Calu3 (cell line): ENCODE measurements around the gene PINK1. TPM values are rescaled to one million over a fixed set of nuclear protein-coding genes. Genes with fewer than 3 reads are reported as not detected.

Experiments
- BruUV-seq: library from RNA; stranded (reverse); fragments of 400-500 nt; replicated peaks from 2 replicates; lab custom pipeline; 2021; lab: Mats Ljungman, UMichigan
- CTCF ChIA-PET: fragments of 300-600 bp; sonication (Branson Sonifier 250); formaldehyde crosslinking; loops from one replicate; lab custom pipeline; 2022; ENCODE audit warnings: antibody characterized with exemption; lab: Charles Lee
- DNase-seq: peaks from one replicate; pipeline ENCODE4 v3.0.0; 2022
- H3K27ac Mint-ChIP-seq: one replicate; pipeline ENCODE4 v1.8.0; 2022; ENCODE audit warnings: mixed read lengths; ENCODE audit not compliant: unreplicated experiment
- H3K27me3 Mint-ChIP-seq: one replicate; pipeline ENCODE4 v1.8.0; 2022; ENCODE audit warnings: mixed read lengths; ENCODE audit not compliant: unreplicated experiment
- H3K36me3 Mint-ChIP-seq: one replicate; pipeline ENCODE4 v1.8.0; 2022; ENCODE audit warnings: mild to moderate bottlenecking, moderate library complexity, mixed read lengths; ENCODE audit not compliant: insufficient read depth, unreplicated experiment
- H3K4me1 Mint-ChIP-seq: one replicate; pipeline ENCODE4 v1.8.0; 2022; ENCODE audit warnings: mild to moderate bottlenecking, low read depth, mixed read lengths; ENCODE audit not compliant: unreplicated experiment
- H3K4me3 Mint-ChIP-seq: one replicate; pipeline ENCODE4 v1.8.0; 2022; ENCODE audit warnings: mild to moderate bottlenecking, low read depth, moderate library complexity, mixed read lengths; ENCODE audit not compliant: unreplicated experiment
- H3K9me3 Mint-ChIP-seq: one replicate; pipeline ENCODE4 v1.8.0; 2022; ENCODE audit warnings: low read depth, mixed read lengths; ENCODE audit not compliant: unreplicated experiment
- intact Hi-C: fragments of 100-400 bp; cut with micrococcal nuclease; formaldehyde crosslinking; loops from one replicate; pipeline ENCODE4 v1.10.0; 2022; ENCODE audit not compliant: unreplicated experiment
- total RNA-seq: library from RNA; stranded (reverse); gene quantifications from 2 replicates; pipeline ENCODE4 v1.2.3, GENCODE V29; 2022
- TF ChIP-seq, protein P1 (sequence below): fragments of 200-600 bp; IDR thresholded peaks from one replicate; pipeline ENCODE4 v1.8.0; 2022; ENCODE audit warnings: antibody characterized with exemption; ENCODE audit not compliant: unreplicated experiment

PINK1 gene
- total RNA-seq, 1 experiment from 2014 or later, result 11.2 TPM

DNA sequence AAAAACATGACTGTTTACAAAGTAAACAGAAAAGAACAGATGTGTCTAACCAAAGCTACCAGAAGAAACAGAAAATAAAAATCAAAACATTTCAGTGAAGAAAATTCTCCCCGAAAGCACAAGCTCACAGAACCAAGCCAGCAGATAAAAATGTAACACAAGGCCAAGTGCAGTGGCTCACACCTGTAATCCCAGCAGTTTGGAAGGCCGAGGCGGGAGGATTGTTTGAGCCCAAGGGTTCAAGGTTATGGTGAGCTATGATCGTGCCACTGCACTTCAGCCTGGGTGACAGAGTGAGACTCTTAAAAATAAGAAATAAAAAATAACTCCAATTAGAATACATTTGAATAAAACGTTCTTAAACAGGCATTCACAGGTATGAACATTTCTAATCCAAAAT, 47.0 kb downstream of the PINK1 start:
- H3K4me3 Mint-ChIP-seq, result no peak overlapping the region
- peaks cover 58% of the 10 kb centered on the region for H3K27me3 Mint-ChIP-seq

DNA sequence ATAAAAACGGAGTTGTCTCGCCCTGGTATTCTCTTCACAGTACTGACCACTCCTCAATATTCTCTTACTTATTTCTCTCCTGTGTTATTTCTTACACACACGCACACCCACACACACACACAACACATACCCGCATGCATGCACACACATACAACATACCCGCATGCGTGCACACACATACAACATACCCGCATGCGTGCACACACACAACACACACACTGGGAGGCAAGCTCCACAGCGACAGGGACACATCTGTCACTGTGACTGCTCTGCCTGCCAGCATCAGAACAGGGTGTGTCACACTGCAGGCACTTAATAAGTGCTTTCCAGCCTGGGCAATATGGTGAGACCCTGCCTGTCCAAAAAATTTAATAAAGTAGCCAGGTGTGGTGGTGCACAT, 48.7 kb downstream of the PINK1 start:
- no TSS peak for BruUV-seq
- CTCF ChIA-PET, result no interaction called here
- TF ChIP-seq, protein P1, sequence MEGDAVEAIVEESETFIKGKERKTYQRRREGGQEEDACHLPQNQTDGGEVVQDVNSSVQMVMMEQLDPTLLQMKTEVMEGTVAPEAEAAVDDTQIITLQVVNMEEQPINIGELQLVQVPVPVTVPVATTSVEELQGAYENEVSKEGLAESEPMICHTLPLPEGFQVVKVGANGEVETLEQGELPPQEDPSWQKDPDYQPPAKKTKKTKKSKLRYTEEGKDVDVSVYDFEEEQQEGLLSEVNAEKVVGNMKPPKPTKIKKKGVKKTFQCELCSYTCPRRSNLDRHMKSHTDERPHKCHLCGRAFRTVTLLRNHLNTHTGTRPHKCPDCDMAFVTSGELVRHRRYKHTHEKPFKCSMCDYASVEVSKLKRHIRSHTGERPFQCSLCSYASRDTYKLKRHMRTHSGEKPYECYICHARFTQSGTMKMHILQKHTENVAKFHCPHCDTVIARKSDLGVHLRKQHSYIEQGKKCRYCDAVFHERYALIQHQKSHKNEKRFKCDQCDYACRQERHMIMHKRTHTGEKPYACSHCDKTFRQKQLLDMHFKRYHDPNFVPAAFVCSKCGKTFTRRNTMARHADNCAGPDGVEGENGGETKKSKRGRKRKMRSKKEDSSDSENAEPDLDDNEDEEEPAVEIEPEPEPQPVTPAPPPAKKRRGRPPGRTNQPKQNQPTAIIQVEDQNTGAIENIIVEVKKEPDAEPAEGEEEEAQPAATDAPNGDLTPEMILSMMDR, result no peak
- Mint-ChIP-seq H3K4me3 (no peak overlapping the region), H3K36me3 (no peaks in the 10 kb centered on the region), H3K27ac (no peak overlapping the region), H3K27me3 (peaks cover 75% of the 10 kb centered on the region), H3K4me1 (no peaks in the 10 kb centered on the region), H3K9me3 (no peaks in the 10 kb centered on the region)
- DNase-seq, result no peak
- intact Hi-C loops, result no loop called here

More for the DNA sequence above, 47.0 kb downstream of the PINK1 start:
- no peak for DNase-seq
- no TSS peak for BruUV-seq
- Mint-ChIP-seq H3K9me3 (no peaks in the 10 kb centered on the region), H3K4me1 (no peaks in the 10 kb centered on the region), H3K27ac (no peak overlapping the region), H3K36me3 (no peaks in the 10 kb centered on the region)
- CTCF ChIA-PET, result no interaction called here
- TF ChIP-seq, protein P1, result no peak
- intact Hi-C loops, result no loop called here

DNA sequence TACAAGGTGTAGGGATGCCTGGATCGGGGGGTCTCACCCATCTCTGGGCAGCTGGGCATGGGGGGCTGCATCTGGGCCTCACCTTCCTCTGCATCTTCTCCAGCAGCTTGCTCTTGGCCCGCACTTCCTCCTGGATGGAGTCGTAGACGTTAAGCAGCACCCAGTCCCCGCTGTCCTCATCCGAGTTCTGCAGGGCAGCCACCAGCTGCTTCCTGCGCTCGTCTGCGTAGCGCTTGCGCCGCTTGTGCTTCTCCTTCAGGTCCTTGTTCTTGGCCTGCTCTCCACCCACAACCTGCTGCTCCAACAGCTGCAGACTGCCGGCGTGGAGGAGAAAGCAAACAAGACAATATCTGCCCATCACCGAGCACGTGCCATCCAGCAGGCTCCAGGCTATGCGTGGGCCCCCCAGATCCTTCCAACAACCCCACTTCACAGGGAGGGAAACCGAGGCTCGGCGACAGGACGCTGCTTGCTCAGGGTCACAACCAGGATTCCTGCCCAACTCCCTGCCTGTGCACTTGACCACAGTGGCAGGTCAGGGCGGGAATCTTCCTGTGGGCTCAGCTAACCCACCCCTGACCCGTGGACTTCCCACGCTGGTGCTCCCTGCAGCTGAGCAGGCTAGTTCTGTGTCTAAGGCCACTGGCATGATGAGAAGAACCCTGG, 49.4 kb downstream of the PINK1 start:
- Mint-ChIP-seq H3K4me3 (no peak overlapping the region), H3K27ac (no peak overlapping the region), H3K4me1 (no peaks in the 10 kb centered on the region), H3K27me3 (peaks cover 72% of the 10 kb centered on the region), H3K9me3 (no peaks in the 10 kb centered on the region), H3K36me3 (no peaks in the 10 kb centered on the region)
- DNase-seq, result no peak
- TF ChIP-seq, protein P1, result no peak
- no TSS peak for BruUV-seq
- intact Hi-C loops, result no loop called here
- CTCF ChIA-PET, result no interaction called here

DNA sequence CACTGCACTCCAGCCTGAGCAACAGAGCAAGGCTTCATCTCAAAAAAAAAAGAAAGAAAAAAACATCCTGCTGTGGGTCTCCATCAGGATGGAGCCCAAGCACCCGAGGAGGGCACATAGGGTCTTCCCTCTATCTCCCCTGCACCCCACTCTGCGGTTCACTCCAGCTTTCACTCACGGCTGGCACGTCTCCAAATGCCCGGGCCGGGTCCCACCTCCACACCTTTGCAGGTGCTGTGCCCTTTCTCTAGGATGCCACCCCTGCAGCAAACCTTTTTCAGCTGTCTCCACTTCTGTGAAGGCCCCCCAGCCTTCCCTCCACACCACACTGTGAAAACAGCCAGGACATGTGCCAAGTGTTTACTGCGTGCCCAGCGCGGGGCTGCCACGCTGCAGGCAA, 50.4 kb downstream of the PINK1 start:
- H3K4me1 Mint-ChIP-seq, result no peaks in the 10 kb centered on the region
- intact Hi-C loops, result no loop called here
- CTCF ChIA-PET, result interaction anchor here (0.5 kb wide), 1 partner anchor 526 kb away, joined by 5 read pairs; no protein-coding TSS in a partner anchor
- no peak overlapping the region for H3K4me3 Mint-ChIP-seq
- H3K9me3 Mint-ChIP-seq, result no peaks in the 10 kb centered on the region
- TF ChIP-seq, protein P1, result no peak
- DNase-seq, result no peak
- peaks cover 63% of the 10 kb centered on the region for H3K27me3 Mint-ChIP-seq
- no TSS peak for BruUV-seq
- H3K27ac Mint-ChIP-seq, result no peak overlapping the region
- no peaks in the 10 kb centered on the region for H3K36me3 Mint-ChIP-seq
